SU-DHL-6 (cell line): ENCODE data around the gene SLC5A11.

Experiments used
- H2AFZ ChIP-seq: fragments of 200-600 bp; sonication (generic); 2 replicates; pipeline ENCODE4 v1.6.1; 2014; ENCODE audit warnings: low read depth, mild to moderate bottlenecking, moderate library complexity, mixed read lengths, antibody characterized with exemption, low read length; ENCODE audit not compliant: severe bottlenecking
- H3F3A ChIP-seq: fragments of 200-600 bp; shearing (Covaris generic); 2 replicates; pipeline ENCODE4 v1.6.0; 2016; ENCODE audit warnings: antibody characterized with exemption, mild to moderate bottlenecking; ENCODE audit not compliant: insufficient read depth
- H3K27ac ChIP-seq: fragments of 200-600 bp; sonication (generic); 2 replicates; pipeline ENCODE4 v1.5.1; 2016; ENCODE audit warnings: low read depth, mild to moderate bottlenecking, low read length, moderate library complexity, mixed read lengths
- H3K27me3 ChIP-seq: fragments of 200-600 bp; sonication (generic), shearing (Covaris generic); 2 replicates; pipeline ENCODE4 v1.6.0; 2014; ENCODE audit warnings: mild to moderate bottlenecking, low read length
- H3K36me3 ChIP-seq: fragments of 200-600 bp; sonication (generic); 2 replicates; pipeline ENCODE4 v1.6.1; 2014; ENCODE audit warnings: mild to moderate bottlenecking, low read length, mixed read lengths
- H3K4me2 ChIP-seq: fragments of 300-600, 200-600 bp; shearing (Covaris generic), sonication (generic); 2 replicates; pipeline ENCODE4 v1.6.0; 2014; ENCODE audit warnings: low read length, low read depth, mild to moderate bottlenecking; ENCODE audit not compliant: poor library complexity, severe bottlenecking
- H3K4me3 ChIP-seq: fragments of 200-600 bp; sonication (generic); 2 replicates; pipeline ENCODE4 v1.5.1; 2014; ENCODE audit warnings: antibody characterized with exemption, low read length, mild to moderate bottlenecking, mixed read lengths; ENCODE audit not compliant: insufficient read depth, poor library complexity, severe bottlenecking
- H3K79me2 ChIP-seq: fragments of 200-600 bp; sonication (generic); 2 replicates; pipeline ENCODE4 v1.6.1; 2014; ENCODE audit warnings: mild to moderate bottlenecking, low read length, moderate library complexity; ENCODE audit not compliant: insufficient read depth
- H3K9ac ChIP-seq: fragments of 200-600 bp; sonication (generic); 2 replicates; pipeline ENCODE4 v1.7.0; 2014; ENCODE audit warnings: mild to moderate bottlenecking, low read length
- H3K9me2 ChIP-seq: fragments of 200-600 bp; sonication (generic); replicated peaks from 2 replicates; pipeline ENCODE4 v1.6.1; 2014; ENCODE audit warnings: low read length; ENCODE audit not compliant: insufficient read depth
- H3K9me3 ChIP-seq: fragments of 200-600 bp; sonication (generic); 2 replicates; pipeline ENCODE4 v1.6.1; 2014; ENCODE audit warnings: low read length, mixed read lengths; ENCODE audit not compliant: insufficient read depth
- H4K20me1 ChIP-seq: fragments of 200-600 bp; sonication (generic); 2 replicates; pipeline ENCODE4 v1.6.1; 2014; ENCODE audit warnings: low read depth, mild to moderate bottlenecking, antibody characterized with exemption, low read length, moderate library complexity, mixed read lengths
- EZH2phosphoT487 ChIP-seq: fragments of 200-600 bp; sonication (generic), shearing (Covaris generic); conservative IDR thresholded peaks from 2 replicates; pipeline ENCODE4 v1.6.1; 2018; ENCODE audit warnings: mild to moderate bottlenecking, antibody characterized with exemption, low read length, moderate library complexity, mixed read lengths
- TF ChIP-seq, protein P1 (sequence below): fragments of 200-600 bp; sonication (generic); IDR thresholded peaks from one replicate; pipeline ENCODE4 v1.5.1; 2017; ENCODE audit warnings: antibody characterized with exemption, mild to moderate bottlenecking, low read length, moderate library complexity; ENCODE audit not compliant: insufficient read depth, poor library complexity, severe bottlenecking

The SLC5A11 gene

DNA sequence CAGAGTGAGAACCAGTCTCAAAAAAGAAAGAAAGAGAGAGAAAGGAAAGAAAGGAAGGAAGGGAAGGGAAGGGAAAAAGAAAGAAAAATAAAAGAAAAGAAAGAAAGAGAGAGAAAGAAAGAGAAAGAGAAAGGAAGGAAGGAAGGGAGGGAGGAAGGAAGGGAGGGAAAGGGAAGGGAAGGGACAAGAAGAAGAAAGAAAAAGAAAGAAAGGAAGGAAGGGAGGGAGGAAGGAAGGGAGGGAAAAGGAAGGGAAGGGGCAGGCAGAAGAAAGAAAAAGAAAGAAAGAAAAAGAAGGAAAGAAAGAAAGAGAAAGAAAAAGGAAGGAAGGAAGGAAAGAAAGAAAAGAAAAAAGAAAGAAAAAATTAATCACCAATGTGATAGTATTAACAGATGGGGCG is 15.7 kb downstream of the SLC5A11 start:
- no peak for TF ChIP-seq EZH2phosphoT487
- TF ChIP-seq, protein P1, sequence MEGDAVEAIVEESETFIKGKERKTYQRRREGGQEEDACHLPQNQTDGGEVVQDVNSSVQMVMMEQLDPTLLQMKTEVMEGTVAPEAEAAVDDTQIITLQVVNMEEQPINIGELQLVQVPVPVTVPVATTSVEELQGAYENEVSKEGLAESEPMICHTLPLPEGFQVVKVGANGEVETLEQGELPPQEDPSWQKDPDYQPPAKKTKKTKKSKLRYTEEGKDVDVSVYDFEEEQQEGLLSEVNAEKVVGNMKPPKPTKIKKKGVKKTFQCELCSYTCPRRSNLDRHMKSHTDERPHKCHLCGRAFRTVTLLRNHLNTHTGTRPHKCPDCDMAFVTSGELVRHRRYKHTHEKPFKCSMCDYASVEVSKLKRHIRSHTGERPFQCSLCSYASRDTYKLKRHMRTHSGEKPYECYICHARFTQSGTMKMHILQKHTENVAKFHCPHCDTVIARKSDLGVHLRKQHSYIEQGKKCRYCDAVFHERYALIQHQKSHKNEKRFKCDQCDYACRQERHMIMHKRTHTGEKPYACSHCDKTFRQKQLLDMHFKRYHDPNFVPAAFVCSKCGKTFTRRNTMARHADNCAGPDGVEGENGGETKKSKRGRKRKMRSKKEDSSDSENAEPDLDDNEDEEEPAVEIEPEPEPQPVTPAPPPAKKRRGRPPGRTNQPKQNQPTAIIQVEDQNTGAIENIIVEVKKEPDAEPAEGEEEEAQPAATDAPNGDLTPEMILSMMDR, result no peak

DNA sequence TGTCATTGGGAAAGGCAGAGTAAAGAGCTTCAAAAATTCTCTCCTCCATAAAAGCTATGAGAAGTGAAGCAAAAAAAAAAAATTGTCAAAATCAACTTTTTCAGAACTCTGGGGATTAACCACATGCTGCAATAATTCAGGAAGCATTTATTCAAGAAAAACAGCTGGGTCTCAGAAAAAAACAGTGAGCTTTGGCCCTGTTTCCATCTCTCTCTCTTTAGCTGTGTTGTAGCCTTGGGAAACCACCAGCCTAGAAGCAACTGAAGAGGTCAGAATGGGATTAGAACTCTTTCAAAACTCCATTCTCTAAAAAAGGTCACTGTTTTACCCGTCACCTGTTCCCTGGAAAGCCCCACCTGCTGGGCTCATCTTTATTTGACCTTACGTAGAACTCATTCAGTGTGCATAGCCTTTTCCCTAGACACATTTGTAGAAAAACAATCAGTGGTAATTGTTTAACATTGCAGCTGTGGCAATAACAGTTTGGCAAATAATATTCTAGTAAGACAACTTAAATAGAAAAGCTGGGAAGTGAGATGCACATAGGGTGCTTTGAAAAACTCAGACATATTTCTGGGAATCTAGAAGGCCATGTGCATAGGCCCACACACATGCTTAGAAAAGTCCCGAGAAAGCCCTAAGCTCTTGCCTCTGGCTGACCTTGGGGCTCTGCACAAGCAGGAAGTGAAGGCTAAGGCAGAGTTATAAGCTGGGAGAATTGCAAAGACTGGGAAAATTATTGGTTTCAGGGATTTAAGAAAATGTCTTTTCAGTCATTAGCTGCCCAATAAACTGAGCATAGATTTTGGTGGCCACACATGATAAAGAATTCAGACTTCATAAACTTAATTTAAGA is 18.0 kb downstream of the SLC5A11 start:
- H3K9me2 ChIP-seq, result no peaks in the 10 kb centered on the region
- H3K27me3 ChIP-seq, result no peaks in the 10 kb centered on the region
- H3K79me2 ChIP-seq, result no peaks in the 10 kb centered on the region
- no peak overlapping the region for H2AFZ ChIP-seq
- no peak for TF ChIP-seq EZH2phosphoT487
- TF ChIP-seq, protein P1, result no peak
- H4K20me1 ChIP-seq, result no peaks in the 10 kb centered on the region
- no peak overlapping the region for H3K27ac ChIP-seq
- no peak overlapping the region for H3K4me3 ChIP-seq
- H3K9ac ChIP-seq, result no peak overlapping the region
- H3K4me2 ChIP-seq, result no peak overlapping the region
- no peaks in the 10 kb centered on the region for H3K36me3 ChIP-seq
- no peaks in the 10 kb centered on the region for H3F3A ChIP-seq
- no peaks in the 10 kb centered on the region for H3K9me3 ChIP-seq

More for the DNA sequence above, 15.7 kb downstream of the SLC5A11 start:
- no peak overlapping the region for H3K4me2 ChIP-seq
- no peak overlapping the region for H2AFZ ChIP-seq
- H3K79me2 ChIP-seq, result no peaks in the 10 kb centered on the region
- H3F3A ChIP-seq, result no peaks in the 10 kb centered on the region
- no peak overlapping the region for H3K9ac ChIP-seq
- no peaks in the 10 kb centered on the region for H4K20me1 ChIP-seq
- H3K9me3 ChIP-seq, result no peaks in the 10 kb centered on the region
- H3K9me2 ChIP-seq, result no peaks in the 10 kb centered on the region
- no peaks in the 10 kb centered on the region for H3K36me3 ChIP-seq
- H3K27me3 ChIP-seq, result no peaks in the 10 kb centered on the region
- no peak overlapping the region for H3K27ac ChIP-seq
- H3K4me3 ChIP-seq, result no peak overlapping the region

DNA sequence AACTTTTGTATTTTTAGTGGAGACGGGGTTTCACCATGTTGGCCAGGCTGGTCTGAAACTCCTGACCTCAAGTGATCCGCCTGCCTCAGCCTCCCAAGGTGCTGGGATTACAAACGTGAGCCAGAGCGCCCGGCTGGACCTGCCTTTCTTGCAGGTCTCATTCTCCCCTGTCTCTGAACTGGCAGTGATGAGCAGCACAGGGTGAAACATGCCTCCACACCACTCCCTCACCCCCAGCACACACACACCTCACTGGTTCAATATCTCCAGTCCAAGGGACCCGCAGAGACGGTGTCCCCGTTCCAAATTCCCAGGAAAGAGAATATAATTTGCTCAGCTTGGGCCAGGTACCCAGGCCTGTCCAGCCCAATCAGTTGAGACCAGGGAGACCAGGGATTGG is 23.3 kb downstream of the SLC5A11 start:
- H3K79me2 ChIP-seq, result no peaks in the 10 kb centered on the region
- no peaks in the 10 kb centered on the region for H3K27me3 ChIP-seq

More for the DNA sequence above, 23.3 kb downstream of the SLC5A11 start:
- H3F3A ChIP-seq, result no peaks in the 10 kb centered on the region
- H2AFZ ChIP-seq, result no peak overlapping the region
- no peak for TF ChIP-seq EZH2phosphoT487
- TF ChIP-seq, protein P1, result no peak
- H3K27ac ChIP-seq, result no peak overlapping the region
- H3K4me3 ChIP-seq, result no peak overlapping the region
- no peaks in the 10 kb centered on the region for H3K9me2 ChIP-seq
- H3K9ac ChIP-seq, result no peak overlapping the region
- H3K36me3 ChIP-seq, result no peaks in the 10 kb centered on the region
- H3K4me2 ChIP-seq, result no peak overlapping the region
- no peaks in the 10 kb centered on the region for H4K20me1 ChIP-seq
- no peaks in the 10 kb centered on the region for H3K9me3 ChIP-seq
